ENCODE data around the gene PCK1. TPM values are rescaled to one million over a fixed set of nuclear protein-coding genes. Genes with fewer than 3 reads are reported as not detected.

PCK1 gene
- total RNA-seq, 1 experiment from 2014 or later: 0.17 TPM

DNA sequence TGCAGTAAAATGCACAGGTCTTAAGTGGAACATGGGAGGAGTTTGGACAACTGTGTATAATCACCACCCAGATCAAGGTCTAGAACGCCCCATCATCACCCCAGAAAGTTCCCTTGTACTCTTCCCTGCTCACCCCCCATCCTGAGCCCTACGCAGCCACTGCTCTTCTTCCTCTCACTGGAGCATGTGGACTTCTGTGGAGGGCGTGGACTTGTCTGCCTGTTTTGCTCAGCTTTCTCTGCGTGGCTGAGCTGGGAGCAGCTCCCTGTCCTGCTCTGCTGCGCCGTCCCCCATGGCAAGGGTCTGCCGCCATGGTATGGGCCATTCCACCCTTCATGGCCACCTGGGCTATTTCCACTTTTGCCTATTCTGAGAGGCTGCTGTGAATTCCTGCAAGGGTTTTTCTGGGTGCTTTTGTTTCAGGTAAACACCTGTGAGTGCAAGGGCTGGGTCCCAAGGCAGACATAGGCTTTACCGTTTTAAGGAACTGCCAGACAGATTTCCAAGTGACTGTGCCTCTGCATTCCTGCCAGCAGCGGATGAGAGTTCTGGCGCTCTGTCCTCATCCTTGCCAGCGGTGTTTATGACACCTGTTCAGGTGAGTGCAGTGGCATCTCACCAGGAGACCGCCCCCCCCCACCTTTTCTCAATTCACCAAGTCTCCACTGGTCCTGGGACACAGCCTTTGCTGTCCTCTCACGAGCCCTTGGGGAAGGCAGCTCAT lies 19.7 kb downstream of the PCK1 start (continued):
- TF ChIP-seq, protein P1, sequence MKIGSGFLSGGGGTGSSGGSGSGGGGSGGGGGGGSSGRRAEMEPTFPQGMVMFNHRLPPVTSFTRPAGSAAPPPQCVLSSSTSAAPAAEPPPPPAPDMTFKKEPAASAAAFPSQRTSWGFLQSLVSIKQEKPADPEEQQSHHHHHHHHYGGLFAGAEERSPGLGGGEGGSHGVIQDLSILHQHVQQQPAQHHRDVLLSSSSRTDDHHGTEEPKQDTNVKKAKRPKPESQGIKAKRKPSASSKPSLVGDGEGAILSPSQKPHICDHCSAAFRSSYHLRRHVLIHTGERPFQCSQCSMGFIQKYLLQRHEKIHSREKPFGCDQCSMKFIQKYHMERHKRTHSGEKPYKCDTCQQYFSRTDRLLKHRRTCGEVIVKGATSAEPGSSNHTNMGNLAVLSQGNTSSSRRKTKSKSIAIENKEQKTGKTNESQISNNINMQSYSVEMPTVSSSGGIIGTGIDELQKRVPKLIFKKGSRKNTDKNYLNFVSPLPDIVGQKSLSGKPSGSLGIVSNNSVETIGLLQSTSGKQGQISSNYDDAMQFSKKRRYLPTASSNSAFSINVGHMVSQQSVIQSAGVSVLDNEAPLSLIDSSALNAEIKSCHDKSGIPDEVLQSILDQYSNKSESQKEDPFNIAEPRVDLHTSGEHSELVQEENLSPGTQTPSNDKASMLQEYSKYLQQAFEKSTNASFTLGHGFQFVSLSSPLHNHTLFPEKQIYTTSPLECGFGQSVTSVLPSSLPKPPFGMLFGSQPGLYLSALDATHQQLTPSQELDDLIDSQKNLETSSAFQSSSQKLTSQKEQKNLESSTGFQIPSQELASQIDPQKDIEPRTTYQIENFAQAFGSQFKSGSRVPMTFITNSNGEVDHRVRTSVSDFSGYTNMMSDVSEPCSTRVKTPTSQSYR (CRISPR knock-in tag; IDR thresholded peaks at IDR 0.05): no peak
- TF ChIP-seq CBFB (CRISPR knock-in tag; IDR thresholded peaks at IDR 0.05; ENCODE audit: low read depth) (no peak), NR3C1 (CRISPR knock-in tag; conservative IDR thresholded peaks at IDR 0.05; ENCODE audit: low read depth) (no peak), RORB (CRISPR knock-in tag; IDR thresholded peaks at IDR 0.05) (no peak), ELF4 (CRISPR knock-in tag; IDR thresholded peaks at IDR 0.05; ENCODE audit: low read depth) (no peak)

DNA sequence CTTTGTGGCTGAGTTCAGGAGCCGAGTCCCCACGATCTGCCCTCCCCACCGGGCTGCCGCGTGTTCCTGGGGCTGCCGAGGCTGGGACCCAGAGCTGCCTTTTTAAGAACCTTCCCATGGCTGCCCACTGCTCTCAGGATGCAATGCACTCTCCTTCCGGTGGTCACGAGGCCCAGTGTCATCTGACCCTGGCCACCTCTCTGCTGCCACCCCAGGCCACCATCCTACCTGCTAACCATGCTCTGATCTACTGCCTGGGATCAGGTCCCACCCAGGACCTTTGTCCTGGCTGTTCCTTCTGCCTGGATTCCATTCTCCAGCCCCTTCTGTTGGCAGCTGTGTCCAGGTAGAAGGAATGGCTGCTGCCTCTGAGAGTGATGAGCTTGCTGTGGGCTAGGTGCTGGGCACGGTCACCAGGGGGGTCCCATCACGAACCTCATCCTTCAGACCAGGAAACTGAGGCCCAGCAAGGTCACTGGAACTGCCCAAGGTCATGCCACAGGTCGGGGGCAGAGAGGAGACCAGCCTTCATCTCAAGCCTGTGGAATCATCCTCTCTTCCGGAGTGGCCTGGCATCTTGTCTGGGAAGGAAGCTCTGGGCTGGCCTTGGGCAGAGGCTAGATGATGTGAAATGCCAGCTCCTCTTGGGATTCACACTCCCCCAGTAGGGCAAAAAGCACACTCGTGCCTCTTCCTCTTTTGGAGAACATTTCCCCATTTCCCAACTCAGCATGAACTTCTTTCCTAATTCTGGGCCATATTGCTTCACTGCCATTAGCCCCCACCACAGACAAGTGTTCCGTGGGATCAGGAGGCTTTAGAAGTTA lies 20.5 kb downstream of the PCK1 start:
- no peaks in the 10 kb centered on the region for H3K9me3 Mint-ChIP-seq
- peaks cover 20% of the 10 kb centered on the region for H3K4me1 Mint-ChIP-seq
- CTCF ChIA-PET: interaction anchor here (0.6 to 1.8 kb wide), 5 partner anchors 9 to 67 kb away, joined by 3 to 6 read pairs (median 4); no protein-coding TSS in a partner anchor
- H3K36me3 Mint-ChIP-seq: no peaks in the 10 kb centered on the region
- no peak overlapping the region for H3K27ac Mint-ChIP-seq
- H3K4me3 Mint-ChIP-seq: no peak overlapping the region
- DNase-seq (ENCODE audit: low spot score): no peak
- ATAC-seq: no peak
- peaks cover 3% of the 10 kb centered on the region; the same call in 1 of the 2 replicates for H3K27me3 Mint-ChIP-seq (ENCODE audit: low read depth)
- POLR2A ChIA-PET: no interaction called here
- TF ChIP-seq, protein P2, sequence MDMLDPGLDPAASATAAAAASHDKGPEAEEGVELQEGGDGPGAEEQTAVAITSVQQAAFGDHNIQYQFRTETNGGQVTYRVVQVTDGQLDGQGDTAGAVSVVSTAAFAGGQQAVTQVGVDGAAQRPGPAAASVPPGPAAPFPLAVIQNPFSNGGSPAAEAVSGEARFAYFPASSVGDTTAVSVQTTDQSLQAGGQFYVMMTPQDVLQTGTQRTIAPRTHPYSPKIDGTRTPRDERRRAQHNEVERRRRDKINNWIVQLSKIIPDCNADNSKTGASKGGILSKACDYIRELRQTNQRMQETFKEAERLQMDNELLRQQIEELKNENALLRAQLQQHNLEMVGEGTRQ (CRISPR knock-in tag; IDR thresholded peaks at IDR 0.05): no peak
- TF ChIP-seq CBFB (CRISPR knock-in tag; IDR thresholded peaks at IDR 0.05; ENCODE audit: low read depth): no peak
- TF ChIP-seq, protein P3, sequence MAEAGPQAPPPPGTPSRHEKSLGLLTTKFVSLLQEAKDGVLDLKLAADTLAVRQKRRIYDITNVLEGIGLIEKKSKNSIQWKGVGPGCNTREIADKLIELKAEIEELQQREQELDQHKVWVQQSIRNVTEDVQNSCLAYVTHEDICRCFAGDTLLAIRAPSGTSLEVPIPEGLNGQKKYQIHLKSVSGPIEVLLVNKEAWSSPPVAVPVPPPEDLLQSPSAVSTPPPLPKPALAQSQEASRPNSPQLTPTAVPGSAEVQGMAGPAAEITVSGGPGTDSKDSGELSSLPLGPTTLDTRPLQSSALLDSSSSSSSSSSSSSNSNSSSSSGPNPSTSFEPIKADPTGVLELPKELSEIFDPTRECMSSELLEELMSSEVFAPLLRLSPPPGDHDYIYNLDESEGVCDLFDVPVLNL (CRISPR knock-in tag; IDR thresholded peaks at IDR 0.05; ENCODE audit: borderline replicate concordance, low read depth): no peak
- TF ChIP-seq, protein P4, sequence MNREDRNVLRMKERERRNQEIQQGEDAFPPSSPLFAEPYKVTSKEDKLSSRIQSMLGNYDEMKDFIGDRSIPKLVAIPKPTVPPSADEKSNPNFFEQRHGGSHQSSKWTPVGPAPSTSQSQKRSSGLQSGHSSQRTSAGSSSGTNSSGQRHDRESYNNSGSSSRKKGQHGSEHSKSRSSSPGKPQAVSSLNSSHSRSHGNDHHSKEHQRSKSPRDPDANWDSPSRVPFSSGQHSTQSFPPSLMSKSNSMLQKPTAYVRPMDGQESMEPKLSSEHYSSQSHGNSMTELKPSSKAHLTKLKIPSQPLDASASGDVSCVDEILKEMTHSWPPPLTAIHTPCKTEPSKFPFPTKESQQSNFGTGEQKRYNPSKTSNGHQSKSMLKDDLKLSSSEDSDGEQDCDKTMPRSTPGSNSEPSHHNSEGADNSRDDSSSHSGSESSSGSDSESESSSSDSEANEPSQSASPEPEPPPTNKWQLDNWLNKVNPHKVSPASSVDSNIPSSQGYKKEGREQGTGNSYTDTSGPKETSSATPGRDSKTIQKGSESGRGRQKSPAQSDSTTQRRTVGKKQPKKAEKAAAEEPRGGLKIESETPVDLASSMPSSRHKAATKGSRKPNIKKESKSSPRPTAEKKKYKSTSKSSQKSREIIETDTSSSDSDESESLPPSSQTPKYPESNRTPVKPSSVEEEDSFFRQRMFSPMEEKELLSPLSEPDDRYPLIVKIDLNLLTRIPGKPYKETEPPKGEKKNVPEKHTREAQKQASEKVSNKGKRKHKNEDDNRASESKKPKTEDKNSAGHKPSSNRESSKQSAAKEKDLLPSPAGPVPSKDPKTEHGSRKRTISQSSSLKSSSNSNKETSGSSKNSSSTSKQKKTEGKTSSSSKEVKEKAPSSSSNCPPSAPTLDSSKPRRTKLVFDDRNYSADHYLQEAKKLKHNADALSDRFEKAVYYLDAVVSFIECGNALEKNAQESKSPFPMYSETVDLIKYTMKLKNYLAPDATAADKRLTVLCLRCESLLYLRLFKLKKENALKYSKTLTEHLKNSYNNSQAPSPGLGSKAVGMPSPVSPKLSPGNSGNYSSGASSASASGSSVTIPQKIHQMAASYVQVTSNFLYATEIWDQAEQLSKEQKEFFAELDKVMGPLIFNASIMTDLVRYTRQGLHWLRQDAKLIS (CRISPR knock-in tag; IDR thresholded peaks at IDR 0.05; ENCODE audit: borderline replicate concordance): no peak
- TF ChIP-seq ZNF416 (CRISPR knock-in tag; IDR thresholded peaks at IDR 0.05): no peak
- no peak for TF ChIP-seq RELA (CRISPR knock-in tag; IDR thresholded peaks at IDR 0.05; ENCODE audit: borderline replicate concordance)
- no peak for TF ChIP-seq GRHL2 (CRISPR knock-in tag; IDR thresholded peaks at IDR 0.05; ENCODE audit: insufficient replicate concordance, severe bottlenecking)
- TF ChIP-seq SP1 (CRISPR knock-in tag; conservative IDR thresholded peaks at IDR 0.05): no peak
- TF ChIP-seq, protein P5, sequence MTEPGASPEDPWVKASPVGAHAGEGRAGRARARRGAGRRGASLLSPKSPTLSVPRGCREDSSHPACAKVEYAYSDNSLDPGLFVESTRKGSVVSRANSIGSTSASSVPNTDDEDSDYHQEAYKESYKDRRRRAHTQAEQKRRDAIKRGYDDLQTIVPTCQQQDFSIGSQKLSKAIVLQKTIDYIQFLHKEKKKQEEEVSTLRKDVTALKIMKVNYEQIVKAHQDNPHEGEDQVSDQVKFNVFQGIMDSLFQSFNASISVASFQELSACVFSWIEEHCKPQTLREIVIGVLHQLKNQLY (CRISPR knock-in tag; IDR thresholded peaks at IDR 0.05): no peak
- TF ChIP-seq JAZF1 (CRISPR knock-in tag; IDR thresholded peaks at IDR 0.05): no peak
- TF ChIP-seq, protein P6, sequence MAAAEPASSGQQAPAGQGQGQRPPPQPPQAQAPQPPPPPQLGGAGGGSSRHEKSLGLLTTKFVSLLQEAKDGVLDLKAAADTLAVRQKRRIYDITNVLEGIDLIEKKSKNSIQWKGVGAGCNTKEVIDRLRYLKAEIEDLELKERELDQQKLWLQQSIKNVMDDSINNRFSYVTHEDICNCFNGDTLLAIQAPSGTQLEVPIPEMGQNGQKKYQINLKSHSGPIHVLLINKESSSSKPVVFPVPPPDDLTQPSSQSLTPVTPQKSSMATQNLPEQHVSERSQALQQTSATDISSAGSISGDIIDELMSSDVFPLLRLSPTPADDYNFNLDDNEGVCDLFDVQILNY (CRISPR knock-in tag; IDR thresholded peaks at IDR 0.05): no peak
- TF ChIP-seq ZNF396 (CRISPR knock-in tag; IDR thresholded peaks at IDR 0.05; ENCODE audit: borderline replicate concordance): no peak
- TF ChIP-seq NR3C1 (CRISPR knock-in tag; conservative IDR thresholded peaks at IDR 0.05; ENCODE audit: low read depth): no peak
- TF ChIP-seq, protein P1 (CRISPR knock-in tag; IDR thresholded peaks at IDR 0.05): no peak
- TF ChIP-seq EMX1 (CRISPR knock-in tag; IDR thresholded peaks at IDR 0.05): no peak

Measured in WTC11 (cell line).